K562 (cell line): ENCODE data around the gene RSU1.

ENCODE experiments used
- FOXA1 ChIP-seq: fragments of 450-650 bp; IDR thresholded peaks from 2 replicates; pipeline ENCODE4 v1.6.1; 2016; ENCODE audit warnings: mild to moderate bottlenecking, borderline replicate concordance
- HDAC6 ChIP-seq: IDR thresholded peaks from 2 replicates; pipeline ENCODE4 v1.6.1; 2012; ENCODE audit warnings: low read depth, mild to moderate bottlenecking, control low read depth, inconsistent platforms, low read length, moderate library complexity
- ILF3 ChIP-seq: fragments of 450-650 bp; IDR thresholded peaks from 2 replicates; pipeline ENCODE4 v1.6.1; 2018; ENCODE audit warnings: antibody characterized with exemption, mild to moderate bottlenecking, moderate library complexity, borderline replicate concordance
- POLR2AphosphoS5 ChIP-seq: IDR thresholded peaks from 2 replicates; pipeline ENCODE4 v1.6.1; 2011; ENCODE audit warnings: mild to moderate bottlenecking, low read depth, low read length, moderate library complexity; ENCODE audit not compliant: control insufficient read depth, insufficient read depth
- SMARCA4 ChIP-seq: fragments of 450-650 bp; IDR thresholded peaks from 2 replicates; pipeline ENCODE4 v1.6.1; 2016
- SRSF1 ChIP-seq: fragments of 200-400 bp; formaldehyde crosslinking; IDR thresholded peaks from 2 replicates; pipeline ENCODE4 v1.6.1; 2017; ENCODE audit warnings: mild to moderate bottlenecking, low read depth, low read length, moderate library complexity
- TF ChIP-seq, protein P1 (sequence below): conservative IDR thresholded peaks from 2 replicates; pipeline ENCODE4 v1.6.1; 2011; ENCODE audit warnings: low read depth, mild to moderate bottlenecking, low read length; ENCODE audit not compliant: control insufficient read depth
- TF ChIP-seq, protein P2 (sequence below), 3 experiments: IDR thresholded peaks in 2 of 3; conservative IDR thresholded peaks in 1 of 3; 2 replicates each; pipeline ENCODE4 v1.5.1; 2011 to 2012; ENCODE audit warnings: low read length in 3 of 3, mild to moderate bottlenecking in 3 of 3, control low read depth in 2 of 3, improper control_type of control experiment in 1 of 3, inconsistent platforms in 1 of 3, low read depth in 1 of 3, mixed read lengths in 1 of 3, moderate library complexity in 1 of 3; ENCODE audit not compliant: insufficient read depth in 2 of 3

- TF ChIP-seq HDAC6 (no peak), SMARCA4 (no peak), FOXA1 (no peak), POLR2AphosphoS5 (no peak), ILF3 (no peak), SRSF1 (no peak)
- TF ChIP-seq, protein P1, sequence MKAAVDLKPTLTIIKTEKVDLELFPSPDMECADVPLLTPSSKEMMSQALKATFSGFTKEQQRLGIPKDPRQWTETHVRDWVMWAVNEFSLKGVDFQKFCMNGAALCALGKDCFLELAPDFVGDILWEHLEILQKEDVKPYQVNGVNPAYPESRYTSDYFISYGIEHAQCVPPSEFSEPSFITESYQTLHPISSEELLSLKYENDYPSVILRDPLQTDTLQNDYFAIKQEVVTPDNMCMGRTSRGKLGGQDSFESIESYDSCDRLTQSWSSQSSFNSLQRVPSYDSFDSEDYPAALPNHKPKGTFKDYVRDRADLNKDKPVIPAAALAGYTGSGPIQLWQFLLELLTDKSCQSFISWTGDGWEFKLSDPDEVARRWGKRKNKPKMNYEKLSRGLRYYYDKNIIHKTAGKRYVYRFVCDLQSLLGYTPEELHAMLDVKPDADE = no peak
- TF ChIP-seq, protein P2, sequence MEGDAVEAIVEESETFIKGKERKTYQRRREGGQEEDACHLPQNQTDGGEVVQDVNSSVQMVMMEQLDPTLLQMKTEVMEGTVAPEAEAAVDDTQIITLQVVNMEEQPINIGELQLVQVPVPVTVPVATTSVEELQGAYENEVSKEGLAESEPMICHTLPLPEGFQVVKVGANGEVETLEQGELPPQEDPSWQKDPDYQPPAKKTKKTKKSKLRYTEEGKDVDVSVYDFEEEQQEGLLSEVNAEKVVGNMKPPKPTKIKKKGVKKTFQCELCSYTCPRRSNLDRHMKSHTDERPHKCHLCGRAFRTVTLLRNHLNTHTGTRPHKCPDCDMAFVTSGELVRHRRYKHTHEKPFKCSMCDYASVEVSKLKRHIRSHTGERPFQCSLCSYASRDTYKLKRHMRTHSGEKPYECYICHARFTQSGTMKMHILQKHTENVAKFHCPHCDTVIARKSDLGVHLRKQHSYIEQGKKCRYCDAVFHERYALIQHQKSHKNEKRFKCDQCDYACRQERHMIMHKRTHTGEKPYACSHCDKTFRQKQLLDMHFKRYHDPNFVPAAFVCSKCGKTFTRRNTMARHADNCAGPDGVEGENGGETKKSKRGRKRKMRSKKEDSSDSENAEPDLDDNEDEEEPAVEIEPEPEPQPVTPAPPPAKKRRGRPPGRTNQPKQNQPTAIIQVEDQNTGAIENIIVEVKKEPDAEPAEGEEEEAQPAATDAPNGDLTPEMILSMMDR (IDR thresholded peaks at IDR 0.05 in 2 of 3, conservative IDR thresholded peaks at IDR 0.05 in 1 of 3; ENCODE audit: insufficient read depth in 2 of 3, low read depth in 1 of 3, low read length in 3 of 3) = no peak
These were observed 250.9 kb downstream of the RSU1 start for GRCh38 chr10:16566202-16566805.
